Neural cell (in vitro differentiated cells): ENCODE measurements around the gene TM9SF3.

ENCODE experiments used
- CTCF ChIP-seq: fragments of 450-650 bp; IDR thresholded peaks from 2 replicates; pipeline ENCODE4 v1.5.1; 2014; ENCODE audit warnings: antibody characterized with exemption, mild to moderate bottlenecking, moderate library complexity; ENCODE audit not compliant: poor library complexity, severe bottlenecking
- EZH2 ChIP-seq: fragments of 200-600, 300-800 bp; shearing (Covaris generic), sonication (generic); IDR thresholded peaks from 2 replicates; pipeline ENCODE4 v1.6.1; 2014; ENCODE audit warnings: antibody characterized with exemption, low read length, borderline replicate concordance, mild to moderate bottlenecking; ENCODE audit not compliant: insufficient read depth, poor library complexity, severe bottlenecking
- POLR2AphosphoS5 ChIP-seq: IDR thresholded peaks from 2 replicates; pipeline ENCODE4 v1.6.1; 2012

- TF ChIP-seq CTCF (no peak), POLR2AphosphoS5 (no peak), EZH2 (no peak)
These were observed 2.0 kb upstream of the TM9SF3 start for GRCh38 chr10:96588616-96589419.
